LNCAP (cell line): ENCODE results near the gene LVRN.

Experiments used
- CTCF ChIP-seq: fragments of 450-650 bp; IDR thresholded peaks from 2 replicates; pipeline ENCODE4 v1.5.1; 2017; ENCODE audit warnings: mild to moderate bottlenecking

LVRN gene

GRCh38 chr5:115992848-115993350, 30.6 kb downstream of the LVRN start:
- TF ChIP-seq CTCF: no peak

- no peak for TF ChIP-seq CTCF
Measured at GRCh38 chr5:115995351-115995750, 33.1 kb downstream of the LVRN start.

GRCh38 chr5:116002116-116002906, 40.0 kb downstream of the LVRN start:
- TF ChIP-seq CTCF: no peak

- TF ChIP-seq CTCF: no peak
Measured at GRCh38 chr5:116004248-116004647, 42.0 kb downstream of the LVRN start.

- TF ChIP-seq CTCF: no peak
Measured at GRCh38 chr5:116009806-116010205, 47.5 kb downstream of the LVRN start.

GRCh38 chr5:116011046-116011445, 48.8 kb downstream of the LVRN start:
- TF ChIP-seq CTCF: no peak

- no peak for TF ChIP-seq CTCF
Measured at GRCh38 chr5:116013207-116013785, 51.0 kb downstream of the LVRN start.
